ENCODE results near the gene PCYT1A.
"Not testable (repeated sequence)": the region's sequence is repeated elsewhere in the genome, so short reads cannot be mapped to it uniquely, and the experiment has no call there.

The PCYT1A gene

GRCh38 chr3:196287440-196288140 is at the start of gene PCYT1A:
TSS of gene PCYT1A (minus strand) at chr3:196287726. CDS start at chr3:196270531, 17,195 bp downstream.
- in situ Hi-C loops (cut with HindIII; ENCODE audit: low sequenced_read_pairs), result no loop called here

GRCh38 chr3:196336319-196337145 is 49.0 kb upstream of the PCYT1A start:
- in situ Hi-C loops (cut with HindIII; ENCODE audit: low sequenced_read_pairs), result no loop called here

- in situ Hi-C loops (cut with HindIII; ENCODE audit: low sequenced_read_pairs), result no loop called here
Measured at GRCh38 chr3:196335503-196335948, 48.0 kb upstream of the PCYT1A start.

- in situ Hi-C loops (cut with HindIII; ENCODE audit: low sequenced_read_pairs), result no loop called here
Measured at GRCh38 chr3:196334982-196335381, 47.5 kb upstream of the PCYT1A start.

GRCh38 chr3:196332168-196332567 is 44.6 kb upstream of the PCYT1A start:
- in situ Hi-C loops (cut with HindIII; ENCODE audit: low sequenced_read_pairs), result no loop called here

GRCh38 chr3:196327405-196327804 is 39.9 kb upstream of the PCYT1A start:
- in situ Hi-C loops (cut with HindIII; ENCODE audit: low sequenced_read_pairs), result no loop called here

- in situ Hi-C loops (cut with HindIII; ENCODE audit: low sequenced_read_pairs), result no loop called here
Measured at GRCh38 chr3:196326936-196327335, 39.4 kb upstream of the PCYT1A start.

GRCh38 chr3:196323691-196324090 is 36.2 kb upstream of the PCYT1A start:
- in situ Hi-C loops (cut with HindIII; ENCODE audit: low sequenced_read_pairs), result no loop called here

- in situ Hi-C loops (cut with HindIII; ENCODE audit: low sequenced_read_pairs), result no loop called here
Measured at GRCh38 chr3:196323016-196323415, 35.5 kb upstream of the PCYT1A start.

GRCh38 chr3:196321162-196321561 is 33.6 kb upstream of the PCYT1A start:
- in situ Hi-C loops (cut with HindIII; ENCODE audit: low sequenced_read_pairs), result no loop called here

- in situ Hi-C loops (cut with HindIII; ENCODE audit: low sequenced_read_pairs), result no loop called here
Measured at GRCh38 chr3:196320137-196320536, 32.6 kb upstream of the PCYT1A start.

GRCh38 chr3:196317687-196318467 is 30.4 kb upstream of the PCYT1A start, which contains the start of gene DYNLT2B:
TSS of gene DYNLT2B (minus strand) at chr3:196318240. CDS start at chr3:196318152, 88 bp downstream.
- in situ Hi-C loops (cut with HindIII; ENCODE audit: low sequenced_read_pairs), result no loop called here

GRCh38 chr3:196316799-196317686 is 29.5 kb upstream of the PCYT1A start:
- in situ Hi-C loops (cut with HindIII; ENCODE audit: low sequenced_read_pairs), result not testable (repeated sequence)

- in situ Hi-C loops (cut with HindIII; ENCODE audit: low sequenced_read_pairs), result no loop called here
Measured at GRCh38 chr3:196315821-196316220, 28.3 kb upstream of the PCYT1A start.

GRCh38 chr3:196314597-196314996 is 27.1 kb upstream of the PCYT1A start:
- in situ Hi-C loops (cut with HindIII; ENCODE audit: low sequenced_read_pairs), result no loop called here

- in situ Hi-C loops (cut with HindIII; ENCODE audit: low sequenced_read_pairs), result not testable (repeated sequence)
Measured at GRCh38 chr3:196314086-196314485, 26.6 kb upstream of the PCYT1A start.

- in situ Hi-C loops (cut with HindIII; ENCODE audit: low sequenced_read_pairs), result not testable (repeated sequence)
Measured at GRCh38 chr3:196302960-196303359, 15.4 kb upstream of the PCYT1A start.

- in situ Hi-C loops (cut with HindIII; ENCODE audit: low sequenced_read_pairs), result not testable (repeated sequence)
Measured at GRCh38 chr3:196302551-196302950, 15.0 kb upstream of the PCYT1A start.

GRCh38 chr3:196298521-196298920 is 11.0 kb upstream of the PCYT1A start:
- in situ Hi-C loops (cut with HindIII; ENCODE audit: low sequenced_read_pairs), result no loop called here

- in situ Hi-C loops (cut with HindIII; ENCODE audit: low sequenced_read_pairs), result no loop called here
Measured at GRCh38 chr3:196292286-196292923, 4.9 kb upstream of the PCYT1A start.
